IPS-NIHi11 (cell line): ENCODE measurements around the gene TMEM272.

ENCODE experiments used
- DNase-seq: peaks from one replicate; pipeline ENCODE4 v3.0.0; 2012; ENCODE audit warnings: mixed read lengths, low spot score

The TMEM272 gene, protein sequence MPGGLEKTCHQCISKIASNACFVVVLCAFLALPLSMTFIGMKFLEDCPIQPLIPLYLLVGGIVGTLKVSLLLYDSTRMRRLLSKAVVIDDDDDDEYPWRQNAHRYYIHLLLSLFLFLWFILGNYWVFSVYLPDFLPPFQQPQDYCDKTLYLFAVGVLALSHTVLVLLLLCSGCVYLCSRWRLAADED

DNA sequence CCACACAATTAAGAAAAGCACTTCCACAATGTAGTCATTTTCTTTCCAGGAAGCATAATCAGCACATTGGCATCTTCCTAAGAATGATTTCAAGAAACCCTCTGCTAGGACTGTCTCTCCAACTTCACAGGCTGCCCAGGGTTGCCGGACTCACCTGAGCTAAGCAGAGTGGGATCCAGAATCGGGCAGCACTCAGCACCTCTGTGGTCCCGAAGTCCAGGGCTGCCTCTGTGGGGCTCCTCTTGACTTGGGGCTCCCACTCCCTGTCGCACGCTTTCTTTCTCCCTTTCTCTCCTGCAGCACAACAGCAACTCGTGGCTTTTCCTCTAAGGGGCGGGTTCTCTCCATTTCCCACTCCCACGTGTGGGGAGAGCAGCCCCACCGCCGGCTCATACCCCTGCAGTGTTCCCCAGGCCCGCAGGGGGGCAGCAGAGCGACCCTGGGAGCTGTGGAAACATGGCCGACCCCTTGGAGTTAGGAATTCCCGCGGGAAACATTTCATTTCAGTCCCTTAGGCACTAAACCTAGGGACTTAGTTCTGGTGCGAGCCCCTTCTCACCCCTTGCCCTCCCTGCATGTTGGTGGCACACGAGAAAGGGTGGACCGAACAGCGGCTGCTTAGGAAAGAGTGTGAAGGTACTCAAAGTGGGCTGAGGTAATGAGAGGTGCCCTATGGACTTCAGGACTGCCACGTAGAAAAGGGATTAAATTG is at the start of gene TMEM272:
TMEM272 (minus strand) TSS at position 316 of the 712 bp plus-strand sequence. CDS start 6,647 bp downstream, outside the sequence.
- peak; percentile 91 for DNase-seq

DNA sequence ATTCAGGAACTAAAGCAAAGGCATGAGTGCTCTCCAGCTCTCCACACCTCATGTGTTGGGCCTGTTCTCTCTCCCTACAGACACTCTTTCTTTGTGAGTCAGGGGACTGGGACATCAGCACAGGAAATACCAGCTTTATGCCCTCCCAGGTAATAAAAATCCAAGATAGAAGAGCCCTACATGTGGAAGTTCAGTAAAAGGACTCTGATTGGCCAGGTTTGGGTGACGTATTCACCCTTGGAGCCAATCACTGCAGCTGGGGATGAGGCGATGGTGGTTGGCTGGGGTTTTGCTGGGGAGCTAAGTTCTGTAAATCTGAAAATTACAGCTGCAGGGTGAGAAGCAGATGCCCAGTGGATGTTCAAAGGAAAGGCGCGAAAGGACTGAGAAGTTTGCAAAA is 49.3 kb upstream of the TMEM272 start:
- peak; percentile 63 for DNase-seq

DNA sequence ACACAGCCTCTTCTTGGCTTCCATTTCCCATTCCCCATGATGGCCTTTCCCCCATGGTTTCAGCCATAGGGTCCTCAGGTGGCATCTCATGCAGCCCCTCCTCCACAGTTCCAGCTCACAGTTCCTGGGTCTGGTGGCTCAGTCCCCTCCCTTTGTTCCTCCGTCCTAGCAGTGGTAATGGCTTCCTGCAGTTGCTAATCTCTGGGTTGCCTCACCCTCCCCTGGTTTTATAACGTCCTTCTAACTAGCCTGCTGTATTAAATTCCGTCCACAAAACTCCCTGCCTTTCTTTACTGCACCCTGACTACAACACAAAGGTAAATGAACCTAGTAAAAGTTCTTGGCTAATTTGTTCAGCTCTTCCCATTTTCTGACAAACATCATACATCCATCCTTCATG is 47.7 kb upstream of the TMEM272 start:
- no peak for DNase-seq

DNA sequence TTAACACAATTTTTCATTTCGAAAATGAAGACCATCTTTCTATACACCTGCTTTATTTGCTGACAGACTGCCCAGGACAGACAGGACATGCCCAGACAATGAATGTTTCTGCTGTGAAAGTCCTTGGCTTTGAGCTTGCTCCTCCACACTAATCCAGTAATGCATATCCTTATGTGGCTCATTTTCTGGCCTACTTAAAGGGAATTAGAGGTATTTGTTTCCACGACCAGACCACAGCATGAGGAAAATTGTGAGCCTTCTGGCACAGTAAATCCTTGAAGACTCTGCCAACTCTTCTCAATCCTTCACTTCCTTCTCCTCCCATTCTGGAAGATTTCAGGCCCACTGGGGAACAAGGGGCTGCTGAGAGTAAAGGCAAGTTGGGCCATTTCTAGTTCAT is 42.5 kb upstream of the TMEM272 start:
- DNase-seq = no peak

DNA sequence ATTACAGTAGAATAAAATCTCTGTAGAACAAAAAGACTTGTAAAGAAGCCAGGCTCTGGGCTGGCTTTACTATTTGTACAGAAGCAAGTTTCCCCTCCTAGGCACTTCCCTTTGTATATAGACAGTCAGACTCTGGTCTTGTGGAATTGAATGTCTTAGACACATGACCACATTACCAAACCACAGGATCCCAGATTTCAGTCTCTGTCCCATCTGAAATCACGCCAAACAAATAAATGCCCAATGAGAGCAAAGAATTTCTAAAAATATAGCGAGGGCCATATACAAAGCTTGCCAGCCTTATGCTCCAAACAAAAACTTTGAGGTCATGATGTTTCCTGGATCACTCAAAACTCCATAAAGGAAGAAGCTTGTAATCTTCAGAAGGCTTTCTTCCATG is 40.7 kb upstream of the TMEM272 start:
- no peak for DNase-seq

DNA sequence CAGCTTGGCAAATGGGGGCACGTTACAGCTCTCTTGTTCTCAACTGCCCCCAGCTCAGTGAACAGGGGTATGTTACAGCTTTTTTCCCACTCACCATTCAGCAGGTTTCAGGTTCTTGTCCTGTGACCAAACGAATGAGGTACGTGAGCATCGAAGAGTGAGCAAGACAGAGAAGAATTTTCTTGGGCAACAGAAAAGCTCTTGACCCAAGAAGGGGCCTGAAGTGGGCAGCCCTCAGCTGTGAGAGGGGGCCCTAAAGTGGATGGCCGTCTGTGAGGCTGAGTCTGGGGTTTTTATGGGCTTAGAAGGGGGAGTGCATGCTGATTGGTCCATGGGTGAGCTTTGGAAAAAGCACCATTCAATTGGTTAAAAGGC is 38.2 kb upstream of the TMEM272 start:
- DNase-seq = no peak

DNA sequence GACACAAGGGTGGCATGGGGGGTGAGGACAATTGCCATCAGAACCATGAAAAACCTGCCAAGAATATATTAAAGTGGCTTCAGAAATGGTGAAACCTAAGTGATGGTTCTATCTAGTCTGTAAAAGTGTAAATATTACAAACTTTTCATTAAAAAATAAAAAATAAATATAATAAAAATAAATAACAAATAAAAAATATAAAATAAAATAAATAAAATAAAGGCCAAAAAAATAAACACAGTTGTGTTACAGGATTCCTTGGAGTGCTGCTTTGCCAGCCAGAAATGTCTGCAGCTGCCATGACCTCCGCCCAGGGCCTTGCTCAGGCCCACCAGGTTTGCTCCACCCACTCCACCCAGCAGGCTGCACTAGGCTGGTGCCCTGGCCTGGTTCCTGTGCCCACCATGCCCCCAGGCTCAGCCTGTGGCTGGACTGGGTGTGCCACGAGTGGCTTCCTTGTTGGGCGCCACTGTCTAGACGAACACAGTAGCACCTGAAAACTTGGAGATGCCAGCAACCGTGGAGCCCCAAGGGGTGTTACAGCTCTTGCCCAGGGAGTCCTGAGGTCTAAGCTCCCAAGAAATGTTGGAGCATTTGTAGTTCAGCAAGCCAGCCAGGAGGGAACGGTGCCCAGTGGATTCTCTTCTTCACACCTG is 37.7 kb upstream of the TMEM272 start:
- no peak for DNase-seq

DNA sequence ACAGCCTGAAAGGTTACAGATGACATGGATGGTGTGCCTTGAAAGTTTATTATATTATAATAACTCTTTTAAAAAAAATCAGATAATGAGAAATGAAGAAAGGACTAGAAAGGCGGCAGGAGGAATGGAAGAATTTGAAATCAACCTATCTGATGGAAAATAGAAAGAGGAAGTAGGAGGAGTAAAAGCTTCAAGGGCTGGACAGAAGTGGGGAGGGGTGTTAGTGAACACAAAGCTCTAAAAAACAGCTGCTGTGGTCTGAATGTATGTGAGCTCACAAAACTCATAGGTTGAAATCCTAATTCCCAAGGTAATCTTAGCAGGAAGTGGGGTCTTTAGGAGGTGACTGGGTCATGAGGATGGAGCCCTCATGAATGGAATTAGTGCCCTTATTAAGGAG is 36.3 kb upstream of the TMEM272 start:
- DNase-seq = no peak

DNA sequence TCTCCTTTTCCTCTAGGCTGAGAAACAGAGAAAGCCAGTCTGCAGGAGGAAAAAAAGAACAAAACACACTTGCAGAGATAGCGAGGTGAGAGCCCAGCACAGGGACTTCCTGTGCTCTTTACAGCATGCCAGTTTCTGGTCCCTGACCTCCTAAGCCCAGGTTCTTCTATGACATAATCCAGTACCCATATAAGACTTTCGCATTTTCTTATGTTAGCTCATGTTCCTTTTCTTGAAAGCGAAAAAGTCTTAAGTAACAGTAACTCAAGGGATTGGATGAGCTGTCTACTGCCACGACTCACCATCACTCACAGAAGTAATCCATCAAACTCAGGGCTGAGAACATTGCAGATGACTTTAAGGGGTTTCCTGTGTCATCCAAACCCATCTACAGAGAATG is 34.2 kb upstream of the TMEM272 start:
- DNase-seq = no peak

DNA sequence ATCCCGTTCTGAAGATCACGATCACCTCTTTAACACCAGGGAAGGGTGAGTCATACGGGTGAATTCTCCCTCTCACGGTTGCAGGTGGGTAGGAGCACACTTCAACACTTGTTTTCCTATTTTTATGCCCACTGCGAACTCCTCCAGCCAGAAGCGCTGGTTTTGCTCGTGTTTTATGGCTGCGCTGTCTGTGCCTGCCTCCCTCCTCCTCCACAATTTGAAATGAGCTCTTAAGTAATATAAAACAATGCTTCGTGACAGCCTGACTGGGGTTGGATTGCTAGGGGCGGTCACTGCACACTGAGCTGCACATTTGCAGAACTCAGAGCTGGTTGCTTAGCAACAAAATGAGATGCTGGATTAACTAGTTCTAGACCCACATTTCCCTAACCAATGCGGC is 29.7 kb upstream of the TMEM272 start:
- peak; percentile 50 for DNase-seq

DNA sequence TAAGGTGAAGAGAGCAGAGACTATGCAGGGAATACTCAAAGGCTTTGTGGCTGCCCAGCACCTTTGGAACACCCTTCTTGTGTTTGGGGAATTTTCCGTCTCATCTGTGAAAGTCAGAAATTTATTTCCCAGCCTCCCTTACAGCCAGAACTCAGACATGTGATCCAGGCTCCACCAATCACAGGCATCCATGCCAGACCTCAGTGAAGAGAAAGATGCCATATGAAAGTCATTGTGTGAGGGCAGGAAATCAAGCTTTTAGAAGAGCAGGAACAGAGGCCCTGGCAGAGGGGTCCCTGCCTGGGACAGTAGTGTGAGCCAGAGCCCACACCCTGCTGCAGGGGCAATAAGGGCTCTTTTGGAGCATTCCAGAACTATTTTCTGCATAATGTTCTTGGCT is 28.9 kb upstream of the TMEM272 start:
- no peak for DNase-seq

DNA sequence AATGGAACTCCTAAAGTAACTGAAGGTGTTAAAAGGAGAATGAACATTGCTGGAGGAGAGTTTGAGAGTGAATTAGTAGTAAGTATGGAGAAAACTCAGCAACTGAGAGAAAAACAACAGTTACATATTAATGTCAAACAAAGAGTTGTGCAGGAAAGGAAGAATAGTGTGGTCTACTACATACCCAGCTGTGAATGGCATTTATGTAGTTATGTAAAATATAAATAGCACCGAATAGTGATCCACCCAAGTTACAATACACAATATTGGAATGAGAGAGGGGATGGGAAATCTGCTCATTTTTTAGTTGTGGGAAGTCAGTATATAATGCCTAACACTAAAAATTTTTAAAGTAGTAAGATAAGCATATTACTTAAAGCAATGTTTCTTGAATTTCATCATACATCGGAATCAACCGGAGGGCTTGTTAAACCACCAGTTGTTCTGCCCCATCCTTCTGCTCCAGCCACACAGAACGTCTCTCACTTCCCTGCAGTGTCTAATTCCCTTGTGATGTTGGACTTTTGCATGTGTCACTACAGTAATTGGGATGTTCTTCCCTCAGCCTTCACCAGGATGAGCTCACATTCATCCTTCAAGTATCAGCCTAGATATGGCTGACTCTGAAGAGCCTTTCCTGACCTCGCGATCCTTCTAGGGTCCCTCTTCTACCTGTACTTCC is 28.3 kb upstream of the TMEM272 start:
- no peak for DNase-seq

DNA sequence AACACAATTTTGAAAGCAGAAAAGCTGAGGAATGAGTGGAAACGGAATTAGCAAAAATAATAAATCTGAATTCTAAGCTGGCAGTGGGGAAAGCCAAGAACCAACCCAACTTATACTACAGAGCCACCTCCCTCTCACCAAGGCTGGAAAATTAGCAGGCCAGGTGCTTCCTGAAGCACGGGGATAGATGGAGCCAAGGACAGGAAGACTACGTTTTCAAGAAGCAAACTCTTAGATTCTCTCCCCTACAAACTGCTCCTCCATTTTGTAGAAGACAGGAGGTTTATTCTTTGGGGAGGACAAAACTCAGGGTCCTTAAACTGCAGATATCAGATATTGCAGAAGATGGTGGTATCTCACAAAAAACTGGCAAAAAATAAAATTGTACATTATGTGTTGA is 25.6 kb upstream of the TMEM272 start:
- DNase-seq = no peak

DNA sequence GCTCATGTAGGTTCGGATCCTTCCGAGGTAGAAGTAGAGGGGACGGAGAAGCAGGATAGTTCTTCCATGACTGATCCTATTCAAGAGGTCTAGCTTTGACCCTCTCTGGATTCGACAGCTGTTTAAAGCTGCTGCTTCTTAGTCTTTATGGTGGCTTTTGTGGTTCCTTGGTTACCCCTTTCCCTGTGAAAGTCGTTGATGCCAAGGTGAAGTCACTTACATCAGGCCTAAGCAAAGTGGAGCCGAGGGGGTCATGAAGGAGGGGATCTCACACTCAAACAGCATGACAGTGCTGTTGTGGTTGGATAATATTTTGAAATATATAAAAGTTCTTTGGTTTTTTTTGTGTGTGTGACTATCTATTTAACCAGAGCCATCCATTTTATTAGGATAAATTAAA is 24.9 kb upstream of the TMEM272 start:
- no peak for DNase-seq

DNA sequence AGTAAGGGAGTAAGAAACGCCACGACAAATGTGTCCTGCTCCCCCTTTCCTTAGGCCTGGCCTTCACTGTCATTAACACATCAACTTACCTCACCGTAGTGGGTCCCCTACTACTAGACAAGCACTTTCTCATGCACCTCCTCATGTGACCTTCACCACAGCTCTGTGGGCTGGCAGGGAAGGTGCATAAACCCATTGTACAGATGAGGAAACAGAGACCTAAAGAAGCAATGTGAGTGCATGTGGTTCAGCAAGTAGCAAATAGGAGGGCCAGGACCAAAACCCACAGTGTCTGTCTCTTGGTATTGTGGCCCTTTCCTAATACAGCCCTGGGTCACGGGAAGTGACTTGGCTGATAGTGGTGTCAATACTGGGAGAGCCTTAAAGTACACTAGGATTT is 22.1 kb upstream of the TMEM272 start:
- no peak for DNase-seq

DNA sequence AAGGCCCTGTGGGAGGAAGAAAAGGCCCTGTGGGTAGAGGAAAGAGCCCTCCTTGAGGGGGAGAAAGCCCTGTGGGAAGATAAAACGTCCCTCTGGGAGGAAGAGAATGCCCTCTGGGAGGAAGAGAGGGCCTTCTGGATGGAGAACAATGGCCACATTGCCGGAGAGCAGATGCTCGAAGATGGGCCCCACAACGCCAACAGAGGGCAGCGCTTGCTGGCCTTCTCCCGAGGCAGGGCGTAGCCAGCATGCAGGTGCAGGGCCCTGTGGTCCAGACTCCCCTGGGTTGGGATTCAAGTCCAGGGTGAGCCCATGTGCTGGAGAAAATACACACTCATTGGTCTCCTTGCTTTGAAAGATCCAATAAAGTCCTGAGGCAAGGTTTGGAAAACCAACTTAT is 20.9 kb upstream of the TMEM272 start:
- DNase-seq = peak; percentile 43

DNA sequence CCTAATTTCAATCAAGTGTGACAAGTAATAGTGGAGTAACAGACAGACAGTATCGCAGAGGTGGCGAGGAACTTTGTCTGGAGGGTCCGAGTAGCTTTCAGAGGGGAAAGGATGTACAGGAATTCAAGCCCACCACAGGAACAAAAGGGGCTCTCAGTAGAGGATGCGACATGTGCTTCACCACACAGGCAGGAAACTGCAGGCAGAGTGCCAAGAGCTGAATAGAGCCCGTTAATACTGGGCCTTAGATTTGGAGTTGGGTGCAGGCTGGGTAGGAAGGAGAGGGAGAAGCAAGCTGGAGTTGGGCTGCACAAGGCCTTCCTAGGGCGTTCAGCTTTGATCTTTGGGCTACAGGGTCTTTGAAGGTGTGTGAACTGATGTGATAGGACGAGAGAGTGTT is 18.0 kb upstream of the TMEM272 start:
- DNase-seq = no peak

DNA sequence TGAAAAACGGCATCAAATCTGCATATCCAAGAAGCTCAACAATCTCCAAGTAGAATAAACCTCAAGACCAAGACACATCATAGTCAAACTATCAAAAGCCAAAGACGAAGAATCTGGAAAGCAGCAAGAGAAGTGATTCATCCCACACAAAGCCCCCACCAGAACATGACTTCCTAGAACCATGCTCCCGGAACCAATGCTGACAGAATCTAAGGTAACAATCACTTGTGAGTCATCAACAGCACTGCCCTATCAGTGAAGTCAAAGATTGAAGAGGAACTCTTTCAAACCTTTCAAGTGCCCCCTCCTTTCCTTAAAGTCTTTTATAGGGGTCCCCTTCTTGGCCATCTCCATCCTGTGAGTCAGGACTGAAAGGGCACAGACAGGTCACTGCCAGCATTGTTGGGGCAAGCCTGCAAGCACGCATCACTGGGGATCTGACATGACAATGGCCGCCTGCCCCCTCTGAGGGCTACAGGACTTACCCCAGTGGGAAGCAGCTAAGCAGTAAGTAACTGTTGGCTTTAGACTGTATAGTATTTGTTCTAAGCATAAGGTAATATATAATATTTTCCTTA is 16.8 kb upstream of the TMEM272 start, which contains the start of gene CCDC70:
CCDC70 (plus strand) TSS at position 247 of the 578 bp plus-strand sequence. CDS start 3,443 bp downstream, outside the sequence.
- no peak for DNase-seq

DNA sequence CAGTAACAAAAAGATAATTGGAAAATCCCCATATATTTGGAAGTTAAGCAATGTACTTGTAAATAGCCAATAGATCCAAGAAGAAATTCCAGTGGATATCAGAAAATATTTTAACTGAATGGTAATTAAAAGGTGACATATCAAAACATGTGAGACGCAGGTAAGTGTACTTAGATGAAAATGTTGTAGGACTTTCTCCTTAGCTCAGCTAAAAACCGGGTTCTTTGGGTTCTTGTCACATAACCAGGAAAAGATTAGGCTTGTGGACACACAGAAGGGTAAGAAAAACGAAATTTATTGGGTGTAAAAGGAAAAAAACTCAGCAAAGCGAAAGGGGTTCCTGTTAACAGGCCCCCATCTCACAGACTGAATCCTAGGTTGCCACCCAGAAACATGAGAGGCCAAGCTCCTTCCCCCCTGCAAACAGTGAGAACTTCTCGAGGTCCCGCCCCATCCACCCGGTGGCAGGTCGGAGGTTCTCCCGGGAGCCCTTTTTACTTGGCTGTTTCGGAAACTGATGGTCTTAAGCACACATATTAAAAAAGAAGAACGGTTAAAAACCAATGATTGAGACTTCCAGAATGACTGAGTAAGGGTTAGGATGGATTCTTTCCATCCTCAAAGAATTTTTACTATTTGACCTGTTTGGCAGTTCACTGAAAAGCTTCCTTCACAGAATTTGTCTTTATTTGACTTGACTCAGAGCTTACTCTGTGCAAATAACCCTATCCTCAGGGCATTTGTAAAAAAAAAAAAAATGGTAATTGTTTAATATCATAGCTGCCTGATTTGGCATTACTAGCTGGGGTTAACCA is 13.7 kb upstream of the TMEM272 start:
- no peak for DNase-seq

DNA sequence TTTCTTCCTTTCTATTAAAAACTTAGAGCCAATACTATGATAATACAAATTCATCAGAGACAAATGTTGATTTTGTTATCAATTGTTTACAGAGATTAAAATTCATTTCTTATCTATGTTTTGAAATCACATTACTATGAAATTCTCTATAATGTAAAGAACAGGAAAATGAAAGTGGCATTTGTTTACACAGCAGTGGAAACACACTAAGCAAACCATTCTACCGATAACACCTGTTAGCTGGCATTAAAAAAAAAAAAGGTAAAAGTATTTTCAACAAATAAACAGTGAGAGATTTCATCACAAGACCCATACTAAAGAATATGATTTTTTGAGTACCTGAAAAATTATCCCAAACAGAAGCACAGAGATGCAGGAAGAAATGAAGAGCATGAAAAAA is 12.0 kb upstream of the TMEM272 start:
- DNase-seq = no peak

DNA sequence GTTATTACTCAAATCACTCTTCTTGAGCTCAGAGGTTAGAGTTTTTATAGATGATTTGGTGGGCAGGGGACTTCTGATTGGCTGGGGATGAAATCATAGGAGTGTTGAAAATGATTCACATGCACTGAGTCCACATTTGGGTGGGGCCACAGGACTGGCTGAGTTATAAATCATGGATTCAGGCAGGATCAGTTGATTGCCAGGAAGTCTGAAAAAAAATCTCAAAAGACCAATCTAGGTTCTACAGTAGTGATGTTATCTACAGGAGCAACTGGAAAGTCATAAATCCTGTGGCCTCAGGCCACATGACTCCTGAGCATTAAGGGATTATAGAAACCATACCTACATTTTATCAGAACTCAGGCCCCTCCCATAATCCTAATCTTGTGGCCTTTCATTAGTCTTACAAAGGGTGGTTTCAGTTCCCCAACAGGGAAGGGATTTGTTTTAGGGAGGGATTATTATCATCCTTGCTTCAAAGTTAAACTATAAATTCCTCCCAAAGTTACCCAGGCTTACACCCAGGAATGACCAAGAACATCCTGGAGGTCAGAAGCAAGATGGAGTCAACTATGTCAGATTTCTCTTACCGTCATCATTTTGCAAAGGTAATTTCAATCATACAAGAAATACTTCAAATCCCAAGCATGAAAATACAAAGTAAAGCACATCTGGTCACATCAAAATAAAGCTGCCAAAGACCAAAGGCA is 11.2 kb upstream of the TMEM272 start:
- DNase-seq = no peak
